HepG2 (cell line): ENCODE results near the gene TRPV5.

Experiments
- ESRRA ChIP-seq: sonication (generic); formaldehyde crosslinking; IDR thresholded peaks from 2 replicates; pipeline ENCODE4 v1.5.1; 2020; ENCODE audit warnings: mild to moderate bottlenecking, low read depth, missing genetic modification reagents
- FOXM1 ChIP-seq: sonication (generic); formaldehyde crosslinking; IDR thresholded peaks from 2 replicates; pipeline ENCODE4 v1.5.0; 2020; ENCODE audit warnings: missing genetic modification reagents
- MAX ChIP-seq: IDR thresholded peaks from 2 replicates; pipeline ENCODE4 v1.6.1; 2012; ENCODE audit warnings: inconsistent platforms
- NFYC ChIP-seq: IDR thresholded peaks from 2 replicates; pipeline ENCODE4 v1.6.1; 2016; ENCODE audit warnings: missing genetic modification reagents, missing compliant biosample characterization
- PATZ1 ChIP-seq: sonication (generic); formaldehyde crosslinking; IDR thresholded peaks from 2 replicates; pipeline ENCODE4 v1.4.0; 2020; ENCODE audit warnings: missing genetic modification reagents
- POLR2AphosphoS5 ChIP-seq: IDR thresholded peaks from 2 replicates; pipeline ENCODE4 v1.6.1; 2012; ENCODE audit warnings: low read depth, low read length
- ZC3H13 ChIP-seq: sonication (generic); formaldehyde crosslinking; IDR thresholded peaks from 2 replicates; pipeline ENCODE4 v1.8.1; 2023; ENCODE audit warnings: mild to moderate bottlenecking, missing genetic modification reagents, moderate library complexity
- ZFP91 ChIP-seq: sonication (generic); formaldehyde crosslinking; IDR thresholded peaks from 2 replicates; pipeline ENCODE4 v1.9.0; 2022; ENCODE audit warnings: missing genetic modification reagents, mild to moderate bottlenecking, borderline replicate concordance
- ZNF274 ChIP-seq: sonication (generic); formaldehyde crosslinking; IDR thresholded peaks from 2 replicates; pipeline ENCODE4 v1.5.1; 2020; ENCODE audit warnings: mild to moderate bottlenecking, missing genetic modification reagents
- ZZZ3 ChIP-seq: sonication (generic); formaldehyde crosslinking; IDR thresholded peaks from 2 replicates; pipeline ENCODE4 v1.4.0; 2020; ENCODE audit warnings: missing genetic modification reagents, mild to moderate bottlenecking, borderline replicate concordance

GRCh38 chr7:142873871-142874270 is 59.7 kb downstream of the TRPV5 start:
- TF ChIP-seq PATZ1 (CRISPR knock-in tag): no peak
- TF ChIP-seq ZZZ3 (CRISPR knock-in tag): no peak
- TF ChIP-seq POLR2AphosphoS5: no peak
- TF ChIP-seq MAX: no peak
- TF ChIP-seq ESRRA (CRISPR knock-in tag): no peak
- no peak for TF ChIP-seq FOXM1
- no peak for TF ChIP-seq ZFP91 (CRISPR knock-in tag)
- TF ChIP-seq ZNF274 (CRISPR knock-in tag): no peak
- no peak for TF ChIP-seq ZC3H13
- no peak for TF ChIP-seq NFYC (CRISPR knock-in tag)
